DMS 273 treated with DMSO at 0.1 percent for 48 hours (cell line): ENCODE results near the gene GLA.

Source experiments
- DNase-seq: peaks from one replicate; lab custom pipeline; 2025; lab: John Stamatoyannopoulos, UW

GLA gene

DNA sequence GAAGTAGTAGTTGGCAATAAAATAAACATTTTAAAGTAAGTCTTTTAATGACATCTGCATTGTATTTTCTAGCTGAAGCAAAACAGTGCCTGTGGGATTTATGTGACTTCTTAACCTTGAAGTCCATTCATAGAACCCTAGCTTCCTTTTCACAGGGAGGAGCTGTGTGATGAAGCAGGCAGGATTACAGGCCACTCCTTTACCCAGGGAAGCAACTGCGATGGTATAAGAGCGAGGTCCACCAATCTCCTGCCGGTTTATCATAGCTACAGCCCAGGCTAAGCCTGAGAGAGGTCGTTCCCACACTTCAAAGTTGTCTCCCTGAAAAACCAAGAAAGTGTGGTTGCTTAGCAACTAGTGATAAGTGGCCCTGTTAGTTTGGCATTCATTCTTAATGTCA lies 9.9 kb downstream of the GLA start:
- no peak for DNase-seq

DNA sequence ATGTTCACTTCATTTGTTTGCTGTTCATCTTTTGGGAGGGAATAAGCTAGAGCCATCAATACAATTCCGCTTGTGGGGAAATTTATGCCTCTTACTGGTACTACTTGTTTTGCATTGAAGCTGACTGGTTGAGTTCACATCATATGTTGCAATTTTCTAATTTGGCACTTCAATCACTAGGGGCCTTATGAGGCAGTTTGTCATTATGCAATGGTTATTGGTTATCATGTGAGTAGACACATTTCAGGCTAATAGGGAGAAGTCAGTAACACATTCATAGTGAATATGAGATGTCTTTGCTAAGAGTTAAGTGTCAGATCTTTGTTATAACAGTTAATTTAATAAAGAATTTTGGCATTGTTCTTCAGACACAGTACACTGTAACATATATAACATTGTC lies 11.9 kb downstream of the GLA start:
- no peak for DNase-seq

DNA sequence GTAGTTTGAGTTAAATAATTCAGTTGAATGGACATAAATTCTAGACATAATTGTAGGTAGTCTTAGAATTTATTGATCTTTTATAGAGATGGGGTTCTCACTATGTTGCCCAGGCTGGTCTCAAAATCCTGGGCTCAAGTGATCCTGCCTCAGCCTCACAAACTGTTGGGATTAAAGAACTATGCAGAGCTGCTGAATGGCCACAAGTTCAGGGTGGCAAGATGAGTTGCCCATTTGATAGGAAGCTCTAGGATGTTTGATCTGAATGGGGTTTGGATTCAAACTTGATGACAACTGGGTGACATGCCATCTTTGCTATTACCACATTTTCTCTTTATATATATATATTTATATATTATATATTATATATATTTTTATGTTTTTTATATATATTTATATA lies 13.4 kb downstream of the GLA start:
- no peak for DNase-seq

DNA sequence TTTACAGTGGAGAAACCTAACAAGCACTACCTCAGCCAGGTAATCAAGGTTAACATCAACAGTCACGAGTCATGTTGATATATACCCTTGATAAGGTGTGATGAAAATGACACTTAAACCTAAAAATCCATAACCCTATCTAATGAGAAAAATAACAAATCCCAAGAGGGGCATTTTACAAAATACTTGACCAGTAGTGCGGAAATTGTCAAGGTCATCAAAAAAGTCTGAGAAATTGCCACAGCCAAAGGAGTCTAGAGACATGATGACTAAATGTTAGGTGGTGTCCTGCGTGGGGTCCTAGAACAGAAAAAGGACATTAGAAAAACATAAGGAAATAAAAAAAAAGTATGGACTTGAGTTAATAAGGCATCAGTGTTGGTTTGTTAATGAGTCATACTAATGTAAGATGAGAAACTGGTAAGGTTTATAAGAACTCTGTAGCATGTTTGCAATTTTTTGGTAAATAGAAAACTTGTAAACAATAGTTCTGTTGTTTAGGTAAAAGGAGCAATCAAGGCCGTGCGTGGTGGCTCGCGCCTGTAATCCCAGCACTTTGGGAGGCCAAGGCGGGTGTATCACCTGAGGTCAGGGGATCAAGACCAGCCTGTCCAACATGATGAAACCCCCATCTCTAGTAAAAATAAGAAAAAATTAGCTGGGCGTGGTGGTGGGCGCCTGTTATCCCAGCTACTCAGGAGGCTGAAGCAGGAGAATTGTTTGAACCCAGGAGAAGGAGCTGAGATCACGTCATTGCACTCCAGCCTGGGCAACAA lies 14.0 kb downstream of the GLA start:
- no peak for DNase-seq

DNA sequence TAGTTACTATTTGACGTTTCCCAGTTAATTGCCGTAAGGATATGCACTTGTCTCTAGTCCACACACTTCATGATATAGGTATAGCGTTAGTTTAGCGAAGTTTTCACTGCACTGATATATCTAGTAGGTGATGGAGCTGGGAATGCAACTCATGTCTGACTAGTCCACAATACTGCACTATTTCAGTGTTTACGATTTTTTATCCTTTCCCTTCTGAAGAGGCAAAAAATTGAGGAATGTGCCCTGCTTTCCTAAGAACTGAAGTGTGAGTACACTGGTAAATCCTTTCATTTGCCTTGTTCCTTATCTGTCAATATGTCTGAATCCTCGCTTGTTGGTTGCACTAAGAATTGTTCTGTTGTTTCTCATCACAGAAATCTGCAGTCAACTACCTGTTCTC lies 15.9 kb downstream of the GLA start:
- DNase-seq, result no peak

DNA sequence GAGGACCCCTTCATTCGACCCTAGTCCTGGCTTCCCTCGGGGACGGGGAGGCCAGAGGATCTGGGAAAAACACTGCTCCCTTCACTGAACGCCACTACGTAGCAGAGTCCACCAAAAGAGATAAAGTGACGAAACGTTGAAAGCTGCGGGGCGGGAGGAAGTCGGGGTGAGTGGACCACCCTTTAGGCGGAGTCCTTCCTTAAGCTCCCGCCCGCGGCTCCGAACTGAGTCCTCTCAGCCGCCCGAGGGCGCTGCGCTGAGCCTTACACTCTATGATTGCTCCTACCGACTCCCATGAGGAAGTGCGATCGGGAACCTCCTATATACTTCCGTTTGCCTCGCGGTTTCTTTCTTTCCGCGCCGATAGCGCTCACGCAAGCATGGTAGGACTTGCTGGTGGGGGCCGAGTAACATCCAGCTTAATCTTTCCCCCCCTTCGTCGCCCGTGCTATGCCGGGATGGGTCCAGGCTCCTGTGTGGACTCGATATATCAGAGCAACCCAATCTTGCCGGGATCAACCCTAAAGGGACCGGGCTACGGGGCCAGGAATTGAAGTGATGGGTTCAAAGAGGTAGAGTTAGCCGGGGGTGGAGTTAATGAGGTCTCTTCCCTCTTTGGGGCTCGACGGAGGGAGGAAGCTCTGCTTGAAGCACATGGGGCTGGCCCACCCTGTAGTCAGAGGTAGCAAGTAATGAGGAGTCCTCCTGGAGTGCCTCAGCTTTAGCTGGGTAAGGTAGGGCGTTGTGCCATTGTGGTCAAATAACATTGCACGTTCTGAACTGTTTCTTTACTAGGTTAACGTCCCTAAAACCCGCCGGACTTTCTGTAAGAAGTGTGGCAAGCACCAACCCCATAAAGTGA lies 16.8 kb downstream of the GLA start, which contains the start of gene RPL36A:
Gene RPL36A (plus strand): TSS at position 348 of the 862 bp plus-strand sequence. CDS start 33 bp downstream, at position 381.
- DNase-seq, result peak; percentile 81

DNA sequence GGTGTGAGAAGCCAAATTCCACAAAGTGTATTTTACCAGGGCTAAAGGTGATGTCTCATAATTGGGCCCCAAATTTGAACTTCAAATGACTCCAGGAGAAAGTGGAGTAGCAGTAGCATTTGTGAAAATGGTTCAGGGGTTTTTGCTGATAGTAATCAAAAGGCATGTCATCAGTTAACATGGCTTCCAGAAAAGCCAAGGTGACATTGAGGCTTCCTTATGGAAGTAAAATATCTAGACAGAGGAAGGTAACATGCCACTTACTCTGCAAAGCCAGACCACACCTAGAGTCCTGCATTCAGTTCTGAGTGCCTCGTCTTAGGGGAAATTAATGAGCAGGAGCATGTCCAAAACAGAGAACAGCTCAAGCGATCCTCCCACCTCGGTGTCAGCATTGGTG lies 19.1 kb downstream of the GLA start:
- no peak for DNase-seq

DNA sequence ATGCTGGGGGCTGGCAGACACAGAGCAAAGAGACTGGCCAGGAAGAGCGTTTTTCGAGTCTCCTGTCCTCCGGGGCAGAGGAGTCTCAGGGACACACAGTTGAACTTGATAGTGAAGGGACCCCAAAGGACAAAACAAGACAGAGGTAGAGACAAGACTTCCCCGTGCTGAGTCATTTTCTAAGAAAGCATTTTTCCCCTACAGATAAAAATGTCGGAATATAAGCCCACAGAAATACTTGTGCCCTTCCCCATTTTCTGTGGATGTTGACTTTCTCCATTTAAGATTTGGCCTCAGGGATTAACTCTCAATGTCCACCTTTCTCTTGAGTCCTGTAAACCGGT lies 21.2 kb downstream of the GLA start:
- no peak for DNase-seq

DNA sequence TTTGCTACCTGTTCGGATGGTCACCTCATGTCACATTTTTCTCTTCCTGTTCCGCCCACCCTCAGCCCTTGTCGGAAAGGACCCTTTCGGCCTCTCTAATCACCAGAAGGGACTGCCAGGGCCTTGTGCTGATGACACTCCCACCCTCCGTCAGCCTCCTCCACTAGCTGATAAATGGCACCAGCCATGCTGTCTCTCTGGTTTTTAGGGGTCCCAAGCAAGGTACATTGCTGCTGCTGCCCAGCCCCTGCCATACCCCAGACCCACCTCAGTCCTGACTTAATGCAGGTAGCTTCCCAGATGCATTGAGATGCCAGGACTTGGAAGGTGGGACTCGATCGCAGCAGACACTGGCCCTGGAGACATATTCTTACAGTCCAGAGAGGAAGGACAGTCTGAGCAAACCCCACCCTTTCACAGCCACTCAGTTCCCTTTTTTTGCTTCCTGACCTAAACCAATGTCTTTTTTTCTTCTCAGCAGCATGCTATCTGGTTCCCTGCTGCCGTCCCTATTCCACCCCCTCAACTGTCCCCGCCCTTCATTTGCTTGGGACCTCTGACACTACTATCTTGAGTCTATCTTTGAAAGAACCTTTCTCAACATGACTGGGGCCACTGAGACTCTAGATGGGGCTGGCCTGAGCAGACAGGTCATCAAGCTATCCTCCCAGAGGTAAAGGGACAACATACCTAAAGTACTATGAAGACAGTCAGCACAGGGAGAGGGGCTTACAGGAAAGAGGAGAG lies 21.8 kb downstream of the GLA start, which contains the start of gene BTK:
Gene BTK (minus strand): TSS at position 397 of the 747 bp plus-strand sequence. CDS start 10,907 bp downstream, outside the sequence.
- no peak for DNase-seq

DNA sequence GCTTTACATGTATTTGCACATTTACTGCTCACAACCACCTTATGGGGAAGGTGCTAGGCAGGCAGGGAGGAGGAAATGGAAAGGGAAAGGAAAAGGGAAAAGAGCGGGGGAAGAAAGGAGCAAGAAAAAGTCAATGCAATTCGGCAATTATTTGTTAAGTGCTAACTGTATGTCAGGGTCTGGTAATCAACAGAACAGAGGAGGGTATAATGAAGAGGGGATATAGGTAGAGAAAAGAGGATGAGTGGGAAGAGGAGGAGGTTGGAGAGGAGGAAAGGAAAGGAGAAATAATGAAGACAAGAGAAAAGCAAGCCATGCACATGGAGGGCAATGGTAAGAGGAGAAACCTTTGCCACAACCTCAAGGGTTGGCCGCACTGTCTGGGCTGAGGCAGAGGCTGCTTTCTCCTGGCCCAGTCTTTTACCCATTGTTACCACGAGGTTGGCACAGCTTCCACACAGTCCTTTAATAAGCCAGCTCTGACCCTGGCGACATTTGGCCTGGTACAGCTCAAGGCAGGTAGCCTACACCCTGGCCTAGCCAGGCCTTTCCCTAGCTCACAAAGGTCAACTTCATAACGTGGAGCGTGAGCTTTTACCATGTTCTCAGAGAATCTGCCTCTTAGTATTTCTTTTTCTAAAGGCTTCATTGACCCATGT lies 22.6 kb downstream of the GLA start:
- no peak for DNase-seq

DNA sequence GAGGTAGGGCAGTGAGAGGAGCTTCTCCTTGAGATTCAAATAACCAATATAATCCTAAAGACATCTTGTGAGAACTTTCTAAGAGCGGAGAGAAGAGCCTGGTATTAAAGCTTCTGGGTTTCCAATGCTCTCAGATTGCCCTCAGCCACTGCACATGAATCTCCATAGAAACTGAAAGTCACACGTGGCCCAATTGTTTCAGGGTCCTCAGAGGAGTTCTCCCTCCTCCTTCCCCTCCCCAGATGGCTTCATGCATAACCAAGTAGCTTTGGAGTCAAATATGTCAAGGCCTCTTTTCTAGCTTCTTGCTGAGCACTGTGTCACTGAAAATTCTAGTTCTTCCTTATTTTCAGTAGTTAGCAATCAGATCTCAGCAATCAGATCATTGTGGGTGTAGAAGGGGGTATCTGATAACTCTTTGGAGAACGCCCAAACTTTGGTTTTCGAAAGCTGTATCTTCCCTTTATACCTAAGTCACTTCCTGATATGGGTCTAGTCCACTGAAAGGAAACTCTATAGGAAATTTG lies 24.0 kb downstream of the GLA start:
- DNase-seq, result no peak

DNA sequence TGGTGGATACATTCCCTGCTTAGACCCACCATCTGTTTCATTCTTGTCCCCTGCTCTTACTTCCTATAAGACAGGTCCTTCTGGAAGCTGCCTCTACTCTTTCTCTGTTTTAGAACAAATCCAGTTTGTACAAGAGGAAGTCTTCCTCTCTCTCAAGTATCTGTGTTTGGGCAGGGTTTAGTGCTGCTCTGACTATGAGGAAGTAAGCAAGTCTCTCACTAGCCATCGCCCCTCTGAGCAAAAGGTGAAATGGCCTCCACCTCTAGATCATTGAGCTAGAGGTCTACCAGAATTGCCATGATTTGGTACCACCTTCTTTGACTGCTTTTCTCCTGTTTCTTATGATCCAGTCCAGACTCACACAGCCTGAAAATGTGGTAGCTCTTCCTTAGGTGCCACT lies 30.2 kb downstream of the GLA start:
- no peak for DNase-seq

DNA sequence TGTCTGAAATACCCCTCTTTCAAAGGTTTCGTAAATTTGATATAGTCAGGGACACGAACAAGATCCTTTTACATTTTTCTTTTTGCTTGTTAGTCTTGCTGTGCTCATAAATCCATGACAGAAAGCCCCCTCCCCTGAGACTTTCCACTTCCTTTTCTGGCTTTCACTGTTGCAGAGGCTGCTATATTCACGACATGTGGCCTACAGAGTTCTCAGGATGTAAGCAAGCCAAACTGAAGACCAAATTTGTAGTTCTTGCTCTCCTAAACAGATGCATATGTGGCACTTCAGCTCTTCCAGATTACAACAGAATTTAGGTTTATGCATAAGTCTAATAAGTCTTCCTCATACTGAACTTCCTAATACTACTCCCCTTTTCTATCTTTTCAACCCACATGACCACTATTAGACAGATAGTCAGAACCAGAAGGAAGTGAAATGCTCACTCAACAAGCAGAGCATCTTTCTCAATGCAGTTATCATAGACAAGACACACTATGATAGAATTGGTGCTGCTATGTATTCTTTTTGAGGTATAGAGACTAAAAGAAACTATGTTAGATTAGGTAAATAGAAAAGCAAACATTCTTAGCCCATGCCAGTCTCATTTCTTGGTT lies 36.7 kb downstream of the GLA start:
- DNase-seq, result no peak

DNA sequence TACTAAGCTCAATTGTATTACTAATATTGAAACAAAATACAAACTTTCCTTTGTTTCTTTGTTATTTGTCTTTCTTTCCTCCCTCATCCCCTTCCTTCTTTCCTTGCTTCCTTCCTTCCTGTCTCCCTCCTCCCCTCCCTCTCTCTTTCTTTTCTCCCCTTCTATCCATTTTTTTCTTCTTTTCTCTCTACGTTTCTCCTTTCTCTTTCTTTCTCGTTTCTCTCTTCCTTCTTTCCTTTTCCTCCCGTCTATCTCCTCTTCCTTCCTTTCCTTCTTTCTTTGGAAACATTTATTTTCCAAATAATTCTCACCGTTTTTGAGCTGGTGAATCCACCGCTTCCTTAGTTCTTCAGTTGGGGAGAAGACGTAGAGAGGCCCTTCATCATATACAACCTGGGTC lies 38.0 kb downstream of the GLA start:
- DNase-seq, result no peak

DNA sequence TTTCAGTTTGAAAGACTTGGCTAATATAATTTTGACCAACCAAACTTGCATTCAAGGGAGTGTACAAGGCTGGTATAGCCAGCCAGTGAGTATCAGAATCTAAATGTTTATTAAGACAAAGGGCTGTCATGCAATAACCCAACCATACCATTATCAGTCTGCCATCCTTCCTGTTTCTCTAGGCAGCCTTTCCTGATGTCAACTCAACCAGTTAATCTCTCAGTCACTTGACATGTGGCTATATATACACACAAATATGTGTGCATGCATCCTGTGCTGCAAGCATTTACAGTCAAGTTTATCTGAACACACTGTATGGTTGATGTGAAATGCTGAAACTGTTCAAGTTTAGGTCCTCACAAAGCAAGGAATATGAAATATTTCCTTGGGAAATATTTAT lies 38.9 kb downstream of the GLA start:
- no peak for DNase-seq

DNA sequence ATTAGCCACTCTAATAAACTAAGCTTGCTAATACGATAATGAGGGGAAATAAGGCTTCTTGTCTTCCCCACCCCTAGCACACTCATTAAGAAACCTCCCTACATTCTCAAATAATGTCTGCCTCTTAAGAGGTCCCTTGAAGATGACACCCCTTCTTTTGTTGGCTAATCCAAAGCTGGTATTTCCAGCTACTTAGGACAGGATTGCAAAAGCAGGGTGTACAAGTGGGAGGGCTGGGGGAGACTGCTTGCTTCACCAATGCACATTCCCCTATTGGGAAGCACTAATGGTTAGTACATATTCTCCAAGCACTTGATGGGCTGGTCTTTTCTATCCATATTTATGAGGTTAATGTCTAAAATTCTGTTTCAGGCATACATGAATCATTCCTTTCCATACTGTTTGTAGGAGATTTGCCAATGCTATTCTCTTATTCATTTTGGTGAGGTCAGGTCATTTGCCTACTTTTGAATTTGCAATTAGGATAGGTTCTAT lies 42.4 kb downstream of the GLA start:
- no peak for DNase-seq

DNA sequence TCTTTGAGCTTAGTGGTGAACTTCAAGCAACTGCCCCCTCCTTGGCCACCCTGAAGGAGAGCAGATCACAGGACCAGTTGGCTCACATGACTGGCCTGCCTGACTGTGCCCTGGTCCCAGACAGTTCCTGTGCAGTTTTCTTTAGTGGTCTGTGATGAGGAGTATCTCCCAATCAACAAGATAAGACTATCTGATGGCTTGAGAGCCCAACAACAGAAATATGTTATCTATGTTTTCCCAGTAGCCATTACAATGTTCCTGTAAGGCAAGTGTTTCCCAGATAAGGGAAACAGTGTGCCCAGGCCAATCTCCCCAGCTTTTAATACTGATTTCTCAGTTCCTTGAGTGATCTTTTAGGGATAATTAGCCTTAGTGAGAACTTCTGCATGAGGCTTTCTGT lies 45.0 kb downstream of the GLA start:
- DNase-seq, result no peak

DNA sequence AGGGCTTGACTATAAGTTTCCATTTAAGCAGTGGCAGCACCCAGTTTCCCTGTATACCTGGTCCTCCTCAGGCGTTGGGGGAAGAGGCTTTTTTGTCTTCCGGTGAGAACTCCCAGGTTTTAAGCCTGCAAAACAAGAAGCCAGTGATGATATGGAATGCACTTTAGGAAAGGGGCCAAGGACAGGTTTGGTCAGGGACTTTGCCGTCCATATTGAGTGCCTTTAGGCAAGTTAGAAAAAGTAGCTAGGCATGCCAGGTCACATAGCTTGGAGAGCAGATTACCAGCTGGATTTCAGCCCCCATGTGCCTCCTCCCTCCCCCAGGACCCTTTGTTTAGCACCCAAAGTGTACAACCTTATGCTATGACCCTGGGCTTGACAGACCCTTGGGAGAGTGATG lies 45.6 kb downstream of the GLA start:
- DNase-seq, result no peak

DNA sequence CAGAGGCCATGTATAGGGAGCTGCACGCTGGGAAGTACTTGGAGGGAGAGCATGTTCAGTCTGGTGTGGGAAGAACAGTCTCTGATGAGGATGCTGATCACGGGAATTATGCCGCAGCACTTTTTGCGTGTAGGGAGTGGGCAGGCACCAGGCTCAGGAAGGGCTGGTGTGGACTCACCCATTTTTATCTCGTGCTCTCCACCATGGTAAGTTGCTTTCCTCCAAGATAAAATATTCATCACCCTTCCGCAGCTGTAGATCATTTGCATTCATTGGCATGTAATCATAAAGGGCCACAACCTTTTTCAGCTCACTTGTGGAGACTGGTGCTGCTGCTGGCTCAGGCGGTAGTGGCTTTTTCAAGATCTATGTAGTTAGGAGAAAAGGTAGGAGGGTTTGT lies 47.3 kb downstream of the GLA start:
- DNase-seq, result no peak

DNA sequence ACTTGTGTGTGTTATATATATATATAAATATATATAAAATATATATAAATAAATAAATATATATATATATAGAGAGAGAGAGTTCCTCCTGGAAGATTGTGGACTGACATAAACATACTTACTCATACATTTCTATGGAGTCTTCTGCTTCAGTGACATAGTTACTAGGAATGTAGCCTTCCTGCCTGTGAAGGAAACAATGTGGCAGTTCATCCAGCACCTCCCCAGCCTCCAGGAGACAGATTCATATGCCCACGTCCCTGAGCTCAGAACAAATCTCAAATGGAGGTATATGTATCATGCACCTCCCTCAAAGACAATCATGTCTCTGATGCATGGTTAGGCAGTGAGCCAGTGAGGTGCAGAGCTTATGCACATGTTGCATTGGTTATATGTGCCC lies 47.8 kb downstream of the GLA start:
- DNase-seq, result no peak

DNA sequence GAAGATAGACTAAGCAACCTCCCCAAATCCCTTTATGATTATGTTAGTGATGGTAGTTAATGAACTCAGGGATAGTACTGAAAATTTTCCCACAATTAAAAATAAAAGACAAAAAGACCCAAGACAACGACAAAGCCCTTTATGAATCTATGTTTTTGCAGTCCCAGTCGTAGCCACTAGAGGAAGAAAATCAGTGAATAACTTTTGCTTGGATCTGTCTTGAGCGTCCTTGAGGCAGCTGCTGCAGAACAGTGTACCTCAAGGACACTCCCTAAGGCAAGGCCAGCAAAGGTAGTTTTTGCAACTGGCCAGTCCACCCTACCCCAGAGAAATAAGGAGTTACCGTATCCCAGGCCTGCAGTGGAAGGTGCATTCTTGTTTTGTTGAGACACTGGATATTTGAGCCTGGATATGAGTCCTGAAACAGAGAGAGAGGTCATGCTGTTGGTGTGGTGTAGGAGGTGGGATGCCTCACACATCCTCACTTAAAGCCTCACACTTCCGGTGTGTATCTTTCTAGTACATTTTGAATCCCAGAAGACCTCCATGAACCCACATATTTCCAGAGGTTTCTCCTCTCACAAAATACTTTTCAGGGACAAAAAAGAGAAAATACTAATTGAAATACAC lies 50.4 kb downstream of the GLA start:
- DNase-seq, result no peak
